H1 (cell line): ENCODE results near the gene SSC5D.

Source experiments
- BRCA1 ChIP-seq: IDR thresholded peaks from 2 replicates; pipeline ENCODE4 v1.6.1; 2012; ENCODE audit warnings: low read depth, low read length, improper control_type of control experiment
- CHD2 ChIP-seq: IDR thresholded peaks from 2 replicates; pipeline ENCODE4 v1.6.1; 2012; ENCODE audit warnings: low read length, improper control_type of control experiment
- EP300 ChIP-seq, 2 experiments: IDR thresholded peaks; 1 replicate in 1 of 2; 2 replicates in 1 of 2; pipeline ENCODE4 v1.6.1; 2011 to 2012; ENCODE audit warnings: low read depth in 2 of 2, low read length in 2 of 2, mild to moderate bottlenecking in 2 of 2, borderline replicate concordance in 1 of 2, inconsistent platforms in 1 of 2, moderate library complexity in 1 of 2
- EZH2 ChIP-seq: fragments of 200-600 bp; sonication (generic); IDR thresholded peaks from 2 replicates; pipeline ENCODE4 v1.7.1; 2012; ENCODE audit warnings: low read depth, mild to moderate bottlenecking, moderate library complexity, low read length, inconsistent platforms; ENCODE audit not compliant: severe bottlenecking
- JUND ChIP-seq: IDR thresholded peaks from 2 replicates; pipeline ENCODE4 v1.6.1; 2011; ENCODE audit warnings: mild to moderate bottlenecking, improper control_type of control experiment, low read length
- RAD21 ChIP-seq, 2 experiments: IDR thresholded peaks in 1 of 2; conservative IDR thresholded peaks in 1 of 2; 2 replicates each; pipeline ENCODE4 v1.6.1; 2011; ENCODE audit warnings: low read depth in 2 of 2, low read length in 2 of 2, improper control_type of control experiment in 1 of 2, inconsistent platforms in 1 of 2, mild to moderate bottlenecking in 1 of 2, moderate library complexity in 1 of 2
- RFX5 ChIP-seq: IDR thresholded peaks from 2 replicates; pipeline ENCODE4 v1.6.1; 2011; ENCODE audit warnings: low read depth, low read length, improper control_type of control experiment, borderline replicate concordance
- RNF2 ChIP-seq: fragments of 200-900, 300-1000 bp; sonication (generic); IDR thresholded peaks from 2 replicates; pipeline ENCODE4 v1.7.1; 2016; ENCODE audit warnings: borderline replicate concordance, low read depth, mild to moderate bottlenecking, antibody characterized with exemption, low read length; ENCODE audit not compliant: poor library complexity, severe bottlenecking; ENCODE audit errors: missing control alignments
- RXRA ChIP-seq: IDR thresholded peaks from 2 replicates; pipeline ENCODE4 v1.6.1; 2011; ENCODE audit warnings: low read depth, mild to moderate bottlenecking, low read length, moderate library complexity; ENCODE audit not compliant: insufficient read depth
- SIN3A ChIP-seq, 2 experiments: IDR thresholded peaks in 1 of 2; conservative IDR thresholded peaks in 1 of 2; 2 replicates each; pipeline ENCODE4 v1.6.1; 2011 to 2012; ENCODE audit warnings: low read length in 2 of 2, improper control_type of control experiment in 1 of 2, low read depth in 1 of 2, mild to moderate bottlenecking in 1 of 2
- SP2 ChIP-seq: IDR thresholded peaks from 2 replicates; pipeline ENCODE4 v1.6.1; 2012; ENCODE audit warnings: mild to moderate bottlenecking, low read length, inconsistent platforms
- TF ChIP-seq, protein P1 (sequence below), 3 experiments: IDR thresholded peaks; 1 replicate in 2 of 3; 2 replicates in 1 of 3; pipeline versions ENCODE4 v1.5.1 to v1.6.1; 2011; ENCODE audit warnings: low read length in 3 of 3, mild to moderate bottlenecking in 3 of 3, inconsistent platforms in 2 of 3, low read depth in 1 of 3, moderate library complexity in 1 of 3; ENCODE audit not compliant: insufficient read depth in 1 of 3; ENCODE audit errors: control extremely low read depth in 1 of 3
- TF ChIP-seq, protein P2 (sequence below): IDR thresholded peaks from 2 replicates; pipeline ENCODE4 v1.6.1; 2012; ENCODE audit warnings: low read length, inconsistent platforms

DNA sequence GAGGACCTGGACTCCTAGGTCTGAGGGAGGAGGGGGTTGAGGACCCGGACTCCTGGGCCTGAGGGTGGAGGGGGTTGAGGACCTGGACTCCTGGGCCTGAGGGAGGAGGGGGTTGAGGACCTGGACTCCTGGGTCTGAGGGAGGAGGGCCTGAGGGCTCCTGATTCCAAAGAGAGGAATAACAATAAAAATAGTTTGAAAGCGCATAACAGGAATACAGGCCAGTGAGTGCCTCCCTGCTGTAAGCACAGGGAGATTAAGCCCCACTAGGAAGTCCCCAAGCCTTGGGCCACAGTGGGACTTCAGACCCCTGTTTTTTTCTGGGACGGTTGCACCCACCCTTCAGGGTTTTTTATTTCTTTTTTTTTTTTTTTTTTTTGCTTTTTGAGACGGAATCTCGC lies 49.9 kb downstream of the SSC5D start:
- TF ChIP-seq, protein P1, sequence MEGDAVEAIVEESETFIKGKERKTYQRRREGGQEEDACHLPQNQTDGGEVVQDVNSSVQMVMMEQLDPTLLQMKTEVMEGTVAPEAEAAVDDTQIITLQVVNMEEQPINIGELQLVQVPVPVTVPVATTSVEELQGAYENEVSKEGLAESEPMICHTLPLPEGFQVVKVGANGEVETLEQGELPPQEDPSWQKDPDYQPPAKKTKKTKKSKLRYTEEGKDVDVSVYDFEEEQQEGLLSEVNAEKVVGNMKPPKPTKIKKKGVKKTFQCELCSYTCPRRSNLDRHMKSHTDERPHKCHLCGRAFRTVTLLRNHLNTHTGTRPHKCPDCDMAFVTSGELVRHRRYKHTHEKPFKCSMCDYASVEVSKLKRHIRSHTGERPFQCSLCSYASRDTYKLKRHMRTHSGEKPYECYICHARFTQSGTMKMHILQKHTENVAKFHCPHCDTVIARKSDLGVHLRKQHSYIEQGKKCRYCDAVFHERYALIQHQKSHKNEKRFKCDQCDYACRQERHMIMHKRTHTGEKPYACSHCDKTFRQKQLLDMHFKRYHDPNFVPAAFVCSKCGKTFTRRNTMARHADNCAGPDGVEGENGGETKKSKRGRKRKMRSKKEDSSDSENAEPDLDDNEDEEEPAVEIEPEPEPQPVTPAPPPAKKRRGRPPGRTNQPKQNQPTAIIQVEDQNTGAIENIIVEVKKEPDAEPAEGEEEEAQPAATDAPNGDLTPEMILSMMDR (IDR thresholded peaks at IDR 0.05; ENCODE audit: control extremely low read depth in 1 of 3, insufficient read depth in 1 of 3, low read depth in 1 of 3, low read length in 3 of 3): no peak
- TF ChIP-seq EP300 (IDR thresholded peaks at IDR 0.05; ENCODE audit: borderline replicate concordance in 1 of 2, low read depth in 2 of 2, low read length in 2 of 2): no peak
- no peak for TF ChIP-seq EZH2
- TF ChIP-seq BRCA1: no peak
- TF ChIP-seq RXRA: no peak
- no peak for TF ChIP-seq JUND
- TF ChIP-seq, protein P2, sequence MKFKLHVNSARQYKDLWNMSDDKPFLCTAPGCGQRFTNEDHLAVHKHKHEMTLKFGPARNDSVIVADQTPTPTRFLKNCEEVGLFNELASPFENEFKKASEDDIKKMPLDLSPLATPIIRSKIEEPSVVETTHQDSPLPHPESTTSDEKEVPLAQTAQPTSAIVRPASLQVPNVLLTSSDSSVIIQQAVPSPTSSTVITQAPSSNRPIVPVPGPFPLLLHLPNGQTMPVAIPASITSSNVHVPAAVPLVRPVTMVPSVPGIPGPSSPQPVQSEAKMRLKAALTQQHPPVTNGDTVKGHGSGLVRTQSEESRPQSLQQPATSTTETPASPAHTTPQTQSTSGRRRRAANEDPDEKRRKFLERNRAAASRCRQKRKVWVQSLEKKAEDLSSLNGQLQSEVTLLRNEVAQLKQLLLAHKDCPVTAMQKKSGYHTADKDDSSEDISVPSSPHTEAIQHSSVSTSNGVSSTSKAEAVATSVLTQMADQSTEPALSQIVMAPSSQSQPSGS: no peak
- TF ChIP-seq CHD2: no peak
- TF ChIP-seq RAD21 (IDR thresholded peaks at IDR 0.05 in 1 of 2, conservative IDR thresholded peaks at IDR 0.05 in 1 of 2; ENCODE audit: low read depth in 2 of 2, low read length in 2 of 2): no peak
- no peak for TF ChIP-seq RFX5
- no peak for TF ChIP-seq SP2
- TF ChIP-seq SIN3A (conservative IDR thresholded peaks at IDR 0.05 in 1 of 2, IDR thresholded peaks at IDR 0.05 in 1 of 2; ENCODE audit: low read depth in 1 of 2, low read length in 2 of 2): no peak
- no peak for TF ChIP-seq RNF2
